HL-60 (cell line): ENCODE results near the gene FTO.
A peak's percentile ranks its signal among the peaks of the same experiment; 100 is the strongest.
"Not testable (repeated sequence)": the region's sequence is repeated elsewhere in the genome, so short reads cannot be mapped to it uniquely, and the experiment has no call there.

Experiments
- DNase-seq, 2 experiments: peaks; one replicate each; pipeline ENCODE4 v3.0.0-alpha.2; 2010 to 2020; ENCODE audit warnings: low read depth in 1 of 2, low spot score in 1 of 2
- H3K27ac ChIP-seq: fragments of 250-450 bp; sonication (Bioruptor Pico); replicated peaks from 2 replicates; pipeline ENCODE4 v1.5.1; 2020; ENCODE audit warnings: mild to moderate bottlenecking, moderate library complexity
- H3K27me3 ChIP-seq: fragments of 250-450 bp; sonication (Bioruptor Pico); 2 replicates; pipeline ENCODE4 v1.5.1; 2021; ENCODE audit warnings: mild to moderate bottlenecking, moderate library complexity; ENCODE audit not compliant: insufficient read depth, poor library complexity, severe bottlenecking
- H3K4me3 ChIP-seq: replicated peaks from 2 replicates; pipeline ENCODE4 v1.5.1; 2011; ENCODE audit warnings: mild to moderate bottlenecking, control low read depth, low read length; ENCODE audit not compliant: insufficient read depth
- CTCF ChIP-seq: IDR thresholded peaks from one replicate; pipeline ENCODE4 v1.5.1; 2011; ENCODE audit warnings: low read length, control low read depth, inconsistent platforms; ENCODE audit not compliant: insufficient read depth
- GABPA ChIP-seq: IDR thresholded peaks from 2 replicates; pipeline ENCODE4 v1.6.1; 2012; ENCODE audit warnings: low read depth
- POLR2AphosphoS5 ChIP-seq: IDR thresholded peaks from 2 replicates; pipeline ENCODE4 v1.6.1; 2012; ENCODE audit warnings: low read depth
- REST ChIP-seq: IDR thresholded peaks from 2 replicates; pipeline ENCODE4 v1.6.1; 2012; ENCODE audit warnings: low read depth; ENCODE audit not compliant: insufficient replicate concordance
- SPI1 ChIP-seq: IDR thresholded peaks from 2 replicates; pipeline ENCODE4 v1.6.1; 2012; ENCODE audit warnings: low read depth, mild to moderate bottlenecking, borderline replicate concordance

Gene FTO

GRCh38 chr16:53841884-53842283 is 137.9 kb downstream of the FTO start:
- H3K27me3 ChIP-seq = no peaks in the 10 kb centered on the region
- no peak overlapping the region for H3K27ac ChIP-seq
- H3K4me3 ChIP-seq = no peak overlapping the region
- no peak for TF ChIP-seq GABPA
- no peak for TF ChIP-seq POLR2AphosphoS5
- DNase-seq = no peak

GRCh38 chr16:53843084-53843483 is 139.1 kb downstream of the FTO start:
- no peak for TF ChIP-seq CTCF
- no peak for TF ChIP-seq SPI1
- no peak for TF ChIP-seq GABPA
- no peak for TF ChIP-seq REST
- TF ChIP-seq POLR2AphosphoS5 = no peak
- Histone ChIP-seq H3K27me3 (no peaks in the 10 kb centered on the region), H3K4me3 (no peak overlapping the region), H3K27ac (no peak overlapping the region)
- no peak for DNase-seq

- H3K27me3 ChIP-seq = no peaks in the 10 kb centered on the region
- no peak overlapping the region for H3K4me3 ChIP-seq
- H3K27ac ChIP-seq = no peak overlapping the region
- no peak for DNase-seq
- TF ChIP-seq GABPA (no peak), SPI1 (no peak)
These were observed 140.8 kb downstream of the FTO start for GRCh38 chr16:53844804-53845203.

GRCh38 chr16:53846549-53846948 is 142.6 kb downstream of the FTO start:
- not testable (repeated sequence) for H3K27ac ChIP-seq, H3K27me3 ChIP-seq, H3K4me3 ChIP-seq
- DNase-seq = peak in 1 of 2 experiments; percentile 50

GRCh38 chr16:53846971-53847370 is 143.0 kb downstream of the FTO start:
- TF ChIP-seq POLR2AphosphoS5 (no peak), GABPA (no peak), REST (no peak), CTCF (no peak), SPI1 (no peak)
- Histone ChIP-seq H3K4me3 (no peak overlapping the region), H3K27ac (no peak overlapping the region), H3K27me3 (no peaks in the 10 kb centered on the region)
- DNase-seq = no peak
